K562 (cell line): ENCODE measurements around the gene POLL. TPM values are rescaled to one million over a fixed set of nuclear protein-coding genes. Genes with fewer than 3 reads are reported as not detected.

Experiments
- ATAC-seq: fragments of 200-7000 bp; cut with Tn5 transposase; 3 replicates; pipeline ENCODE4 v1.9.1; 2020; ENCODE audit warnings: moderate library complexity
- BruUV-seq: library from RNA; stranded (reverse); fragments of 400-500 nt; replicated peaks from 2 replicates; lab custom pipeline; 2021; lab: Mats Ljungman, UMichigan
- CTCF ChIA-PET: fragments of 300-600 bp; formaldehyde crosslinking; extraction: SDS; loops from one replicate; lab custom pipeline; 2021; ENCODE audit warnings: low intra/inter-chr PET ratio; lab: Yijun Ruan, JAX
- POLR2A ChIA-PET: fragments of 300-600, 350-650 bp; sonication (Branson Sonifier 250); formaldehyde crosslinking; extraction: SDS; loops from one replicate; lab custom pipeline; 2021; ENCODE audit warnings: antibody characterized with exemption, inconsistent platforms; lab: Yijun Ruan, JAX
- DNase-seq, 4 experiments: peaks; one replicate each; pipeline versions ENCODE4 v3.0.0 to v3.0.0-alpha.2; 2011 to 2018; ENCODE audit warnings: low spot score in 3 of 4, mixed read lengths in 3 of 4; ENCODE audit errors: extremely low read depth in 1 of 4
- FAIRE-seq: peaks from 2 replicates; lab custom pipeline; 2011; peaks lifted over from hg19 to GRCh38; lab: Jason Lieb, UNC
- H2AFZ ChIP-seq: 2 replicates; pipeline ENCODE4 v1.6.0; 2011; ENCODE audit warnings: low read depth, low read length, control low read depth, inconsistent platforms
- H3K27ac ChIP-seq: fragments of 200-600 bp; 3 replicates; pipeline ENCODE4 v1.8.0; 2011; ENCODE audit warnings: low read depth, mild to moderate bottlenecking, control low read depth, inconsistent platforms, low read length, moderate library complexity, mixed read lengths; ENCODE audit errors: extremely low read depth
- H3K27me3 ChIP-seq, 2 experiments: fragments of 300-600 bp in 1 of 2; 2 replicates in 1 of 2; 3 replicates in 1 of 2; pipeline versions ENCODE4 v1.6.0 to v1.8.0; 2011; ENCODE audit warnings: inconsistent platforms in 2 of 2, low read length in 2 of 2, mild to moderate bottlenecking in 1 of 2, mixed read lengths in 1 of 2, moderate library complexity in 1 of 2; ENCODE audit not compliant: control insufficient read depth in 2 of 2, insufficient read depth in 2 of 2
- H3K36me3 ChIP-seq: fragments of 300-600 bp; 3 replicates; pipeline ENCODE4 v1.8.0; 2011; ENCODE audit warnings: mild to moderate bottlenecking, low read length, inconsistent platforms; ENCODE audit not compliant: control insufficient read depth, insufficient read depth
- H3K4me1 ChIP-seq, 2 experiments: fragments of 200-600 bp in 1 of 2; replicated peaks in 1 of 2; 2 replicates in 1 of 2; 3 replicates in 1 of 2; pipeline versions ENCODE4 v1.5.1 to v1.8.0; 2011; ENCODE audit warnings: inconsistent platforms in 2 of 2, low read length in 2 of 2, mild to moderate bottlenecking in 1 of 2, mixed read lengths in 1 of 2, moderate library complexity in 1 of 2; ENCODE audit not compliant: control insufficient read depth in 2 of 2, insufficient read depth in 2 of 2
- H3K4me2 ChIP-seq: 2 replicates; pipeline ENCODE4 v1.6.1; 2011; ENCODE audit warnings: low read length, control low read depth, inconsistent platforms, mixed read lengths; ENCODE audit not compliant: insufficient read depth
- H3K4me3 ChIP-seq: fragments of 200-600 bp; sonication (generic), shearing (Covaris generic); 2 replicates; pipeline ENCODE4 v1.5.1; 2016; ENCODE audit warnings: control low read depth, inconsistent platforms
- H3K79me2 ChIP-seq: fragments of 200-600 bp; 3 replicates; pipeline ENCODE4 v1.8.0; 2011; ENCODE audit warnings: low read length, inconsistent platforms; ENCODE audit not compliant: control insufficient read depth, insufficient read depth
- H3K9ac ChIP-seq, 2 experiments: 2 replicates each; pipeline versions ENCODE4 v1.6.0 to v1.6.1; 2011; ENCODE audit warnings: low read depth in 2 of 2, low read length in 2 of 2, control low read depth in 1 of 2, inconsistent platforms in 1 of 2, mild to moderate bottlenecking in 1 of 2, mixed read lengths in 1 of 2; ENCODE audit not compliant: insufficient read depth in 1 of 2
- H3K9me1 ChIP-seq: one replicate; pipeline ENCODE4 v1.6.0; 2011; ENCODE audit warnings: inconsistent platforms, mild to moderate bottlenecking, low read length, moderate library complexity; ENCODE audit not compliant: control insufficient read depth, insufficient read depth
- H3K9me3 ChIP-seq: replicated peaks from 2 replicates; pipeline ENCODE4 v1.5.1; 2011; ENCODE audit warnings: low read depth, low read length, inconsistent platforms; ENCODE audit not compliant: control insufficient read depth, insufficient read depth
- H4K20me1 ChIP-seq: replicated peaks from 2 replicates; pipeline ENCODE4 v1.6.1; 2011; ENCODE audit warnings: low read length, inconsistent platforms, mixed read lengths; ENCODE audit not compliant: control insufficient read depth, insufficient read depth
- ASH1L ChIP-seq: fragments of 450-650 bp; IDR thresholded peaks from 2 replicates; pipeline ENCODE4 v1.6.1; 2018; ENCODE audit warnings: borderline replicate concordance, mild to moderate bottlenecking, low read depth; ENCODE audit not compliant: partially characterized antibody
- CHD1 ChIP-seq: fragments of 200-600 bp; sonication (generic); IDR thresholded peaks from one replicate; pipeline ENCODE4 v1.6.1; 2012; ENCODE audit warnings: mild to moderate bottlenecking, moderate library complexity, low read length, inconsistent platforms
- GTF2E2 ChIP-seq: fragments of 200-800 bp; sonication (Bioruptor generic); IDR thresholded peaks from 2 replicates; pipeline ENCODE4 v1.6.1; 2016; ENCODE audit warnings: missing genetic modification characterization, missing compliant biosample characterization
- KDM2B ChIP-seq: fragments of 250-450 bp; sonication (Bioruptor Pico); IDR thresholded peaks from 2 replicates; pipeline ENCODE4 v1.8.0; 2021; ENCODE audit warnings: mild to moderate bottlenecking, moderate library complexity
- MEF2A ChIP-seq: IDR thresholded peaks from 2 replicates; pipeline ENCODE4 v1.6.1; 2011; ENCODE audit warnings: low read depth, mild to moderate bottlenecking, low read length, moderate library complexity; ENCODE audit not compliant: control insufficient read depth
- NFRKB ChIP-seq: fragments of 450-650 bp; IDR thresholded peaks from 2 replicates; pipeline ENCODE4 v1.6.1; 2016; ENCODE audit warnings: low read depth
- NR2C1 ChIP-seq, 2 experiments: fragments of 450-650 bp; IDR thresholded peaks; 2 replicates each; pipeline ENCODE4 v1.6.1; 2017; ENCODE audit warnings: mild to moderate bottlenecking in 2 of 2, antibody characterized with exemption in 1 of 2, inconsistent platforms in 1 of 2, missing compliant biosample characterization in 1 of 2, missing genetic modification characterization in 1 of 2
- SIN3B ChIP-seq: fragments of 450-650 bp; IDR thresholded peaks from 2 replicates; pipeline ENCODE4 v1.6.1; 2017; ENCODE audit warnings: low read depth, mild to moderate bottlenecking, moderate library complexity
- SPI1 ChIP-seq: IDR thresholded peaks from 2 replicates; pipeline ENCODE4 v1.6.1; 2011; ENCODE audit warnings: low read depth, low read length, control low read depth, borderline replicate concordance
- TSC22D4 ChIP-seq: fragments of 450-650 bp; IDR thresholded peaks from 2 replicates; pipeline ENCODE4 v1.6.1; 2016; ENCODE audit warnings: missing genetic modification characterization, missing biosample characterization, control low read depth
- ZSCAN29 ChIP-seq: fragments of 450-650 bp; IDR thresholded peaks from 2 replicates; pipeline ENCODE4 v1.6.1; 2017
- WGBS: fragments of 100-300 bp; shearing (Covaris generic); methylation state at CpG from one replicate; pipeline ENCODE4 v1.1.6; 2016; ENCODE audit warnings: low coverage, mixed read lengths; ENCODE audit not compliant: insufficient coverage; ENCODE audit errors: missing lambda C conversion rate; 5-methylcytosine and 5-hydroxymethylcytosine counted together
- in situ Hi-C: fragments of 300-500 bp; cut with MboI; formaldehyde crosslinking; loops from 4 replicates; pipeline ENCODE4 v1.15.0; 2018; ENCODE audit warnings: inconsistent platforms, mixed read lengths
- intact Hi-C: fragments of 100-400 bp; cut with micrococcal nuclease; formaldehyde crosslinking; loops from 2 replicates; pipeline ENCODE4 v1.14.2; 2022
- polyA plus RNA-seq, 8 experiments: library from polyadenylated mRNA; depleted of rRNA in 4 of 8; stranded (reverse) in 5 of 8; unstranded in 3 of 8; fragments of >200 nt; fragmentation: Nextera tagmentation in 2 of 8; fragmentation: Illumina TruSeq in 1 of 8; extraction: Ambion mirVana in 2 of 8; extraction: Trizol in 1 of 8; gene quantifications; 2 replicates each; pipeline versions ENCODE4 v1.2.1 to v1.2.3, GENCODE V29; 2011 to 2014; ENCODE audit warnings: inconsistent platforms in 1 of 8, missing spikeins in 1 of 8
- total RNA-seq, 7 experiments: library from RNA; depleted of rRNA in 6 of 7; stranded (reverse); fragments of >200 nt in 6 of 7; fragmentation: Illumina TruSeq in 2 of 7; extraction: Trizol in 2 of 7; gene quantifications; 2 replicates each; pipeline versions ENCODE4 v1.2.1 to v1.2.3, GENCODE V29; 2011 to 2021; ENCODE audit warnings: low replicate concordance in 1 of 7
- TF ChIP-seq, protein P1 (sequence below), 3 experiments: fragments of 200-800 bp in 1 of 3; fragments of 250-450 bp in 1 of 3; fragments of 450-650 bp in 1 of 3; sonication (Bioruptor Pico) in 1 of 3; sonication (Bioruptor generic) in 1 of 3; formaldehyde crosslinking in 1 of 3; IDR thresholded peaks; 2 replicates each; pipeline versions ENCODE4 v1.6.1 to v1.8.0; 2016 to 2022; ENCODE audit warnings: mild to moderate bottlenecking in 2 of 3, missing genetic modification characterization in 2 of 3, missing compliant biosample characterization in 1 of 3, moderate library complexity in 1 of 3
- TF ChIP-seq, protein P2 (sequence below): fragments of 450-650 bp; formaldehyde crosslinking; IDR thresholded peaks from 2 replicates; pipeline ENCODE4 v1.4.0; 2020; ENCODE audit warnings: mild to moderate bottlenecking, mixed read lengths
- TF ChIP-seq, protein P3 (sequence below): sonication (generic); formaldehyde crosslinking; IDR thresholded peaks from 2 replicates; pipeline ENCODE4 v1.8.1; 2023; ENCODE audit warnings: mild to moderate bottlenecking, missing genetic modification reagents

The POLL gene
- total and polyA plus RNA-seq, 9 of the 15 experiments (the other 6 are each of a cell fraction or from before 2014, with no cell fraction given), result 1.2 to 18.7 (median 10.9) TPM

DNA sequence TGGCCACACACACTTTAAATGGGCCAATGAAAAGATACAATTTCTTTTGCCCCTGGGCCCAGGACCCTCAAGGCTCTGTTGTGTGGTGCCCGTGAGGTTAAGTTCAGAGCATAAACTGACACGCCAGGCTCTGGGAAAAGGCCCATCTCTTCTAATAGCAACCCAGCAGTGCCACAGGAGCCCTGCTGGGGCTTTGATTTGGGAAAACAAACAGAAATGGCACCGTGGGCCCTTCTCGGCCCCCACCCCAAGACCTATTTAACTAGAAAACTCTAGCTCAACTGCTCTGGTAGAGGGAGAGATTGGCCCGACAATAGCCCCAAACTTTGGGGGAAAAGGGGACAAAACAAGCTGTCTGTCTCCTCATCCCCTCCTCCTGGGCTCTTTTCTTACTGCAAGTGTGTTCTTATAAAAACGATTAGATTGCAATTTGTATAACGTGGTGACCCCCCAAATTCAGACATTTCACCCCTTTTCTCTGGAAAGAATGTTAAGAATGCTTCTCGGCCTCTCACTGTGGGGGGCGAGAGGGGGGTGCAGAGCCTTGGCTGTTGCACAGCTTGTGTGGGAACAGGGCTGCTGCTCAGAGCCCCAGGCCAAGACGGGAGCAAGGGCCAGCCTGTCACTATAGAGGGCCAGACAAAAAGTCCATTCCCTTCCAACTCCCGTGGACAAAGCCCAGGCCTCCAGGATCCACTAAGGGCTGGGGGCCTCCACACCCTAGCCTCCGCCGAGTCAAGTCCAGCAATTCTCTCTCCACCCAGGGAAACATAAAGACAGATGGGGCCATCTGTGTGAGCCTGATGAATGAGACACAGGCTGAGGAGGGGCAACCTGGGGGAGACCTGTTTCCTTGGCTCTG, 26.8 kb upstream of the POLL start:
- Histone ChIP-seq H3K4me2 (no peak overlapping the region), H3K79me2 (no peaks in the 10 kb centered on the region), H3K9ac (peak overlapping the region in 1 of 2 experiments; percentile 9; a peak in 2 of 4 replicates), H3K27ac (no peak overlapping the region), H3K4me1 (no peaks in the 10 kb centered on the region; a peak in 2 of 5 replicates), H3K27me3 (no peaks in the 10 kb centered on the region), H3K9me1 (no peaks in the 10 kb centered on the region), H3K4me3 (no peak overlapping the region), H4K20me1 (no peaks in the 10 kb centered on the region), H2AFZ (no peak overlapping the region), H3K9me3 (no peaks in the 10 kb centered on the region), H3K36me3 (no peaks in the 10 kb centered on the region)
- ATAC-seq, result no peak
- no peak for DNase-seq
- ChIA-PET CTCF (no interaction called here), POLR2A (interaction anchor here (1.4 kb wide), 1 partner anchor 18 kb away, joined by 4 read pairs; no protein-coding TSS in a partner anchor)
- no peak for FAIRE-seq
- no TSS peak for BruUV-seq
- in situ Hi-C loops, result no loop called here
- intact Hi-C loops, result no loop called here
- 26% methylated on average over 11 of the region's 13 CpGs for whole genome bisulfite sequencing
- TF ChIP-seq ZSCAN29 (no peak), MEF2A (no peak), SIN3B (no peak), NR2C1 (IDR thresholded peaks at IDR 0.05) (no peak), NR2C1 (tag; IDR thresholded peaks at IDR 0.05) (no peak), KDM2B (CRISPR knock-in tag) (no peak), NFRKB (no peak), SPI1 (no peak), ASH1L (no peak), TSC22D4 (tag) (no peak), GTF2E2 (no peak), CHD1 (no peak)
- TF ChIP-seq, protein P1, sequence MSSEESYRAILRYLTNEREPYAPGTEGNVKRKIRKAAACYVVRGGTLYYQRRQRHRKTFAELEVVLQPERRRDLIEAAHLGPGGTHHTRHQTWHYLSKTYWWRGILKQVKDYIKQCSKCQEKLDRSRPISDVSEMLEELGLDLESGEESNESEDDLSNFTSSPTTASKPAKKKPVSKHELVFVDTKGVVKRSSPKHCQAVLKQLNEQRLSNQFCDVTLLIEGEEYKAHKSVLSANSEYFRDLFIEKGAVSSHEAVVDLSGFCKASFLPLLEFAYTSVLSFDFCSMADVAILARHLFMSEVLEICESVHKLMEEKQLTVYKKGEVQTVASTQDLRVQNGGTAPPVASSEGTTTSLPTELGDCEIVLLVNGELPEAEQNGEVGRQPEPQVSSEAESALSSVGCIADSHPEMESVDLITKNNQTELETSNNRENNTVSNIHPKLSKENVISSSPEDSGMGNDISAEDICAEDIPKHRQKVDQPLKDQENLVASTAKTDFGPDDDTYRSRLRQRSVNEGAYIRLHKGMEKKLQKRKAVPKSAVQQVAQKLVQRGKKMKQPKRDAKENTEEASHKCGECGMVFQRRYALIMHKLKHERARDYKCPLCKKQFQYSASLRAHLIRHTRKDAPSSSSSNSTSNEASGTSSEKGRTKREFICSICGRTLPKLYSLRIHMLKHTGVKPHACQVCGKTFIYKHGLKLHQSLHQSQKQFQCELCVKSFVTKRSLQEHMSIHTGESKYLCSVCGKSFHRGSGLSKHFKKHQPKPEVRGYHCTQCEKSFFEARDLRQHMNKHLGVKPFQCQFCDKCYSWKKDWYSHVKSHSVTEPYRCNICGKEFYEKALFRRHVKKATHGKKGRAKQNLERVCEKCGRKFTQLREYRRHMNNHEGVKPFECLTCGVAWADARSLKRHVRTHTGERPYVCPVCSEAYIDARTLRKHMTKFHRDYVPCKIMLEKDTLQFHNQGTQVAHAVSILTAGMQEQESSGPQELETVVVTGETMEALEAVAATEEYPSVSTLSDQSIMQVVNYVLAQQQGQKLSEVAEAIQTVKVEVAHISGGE (CRISPR knock-in tag; IDR thresholded peaks at IDR 0.05), result no peak
- TF ChIP-seq, protein P2, sequence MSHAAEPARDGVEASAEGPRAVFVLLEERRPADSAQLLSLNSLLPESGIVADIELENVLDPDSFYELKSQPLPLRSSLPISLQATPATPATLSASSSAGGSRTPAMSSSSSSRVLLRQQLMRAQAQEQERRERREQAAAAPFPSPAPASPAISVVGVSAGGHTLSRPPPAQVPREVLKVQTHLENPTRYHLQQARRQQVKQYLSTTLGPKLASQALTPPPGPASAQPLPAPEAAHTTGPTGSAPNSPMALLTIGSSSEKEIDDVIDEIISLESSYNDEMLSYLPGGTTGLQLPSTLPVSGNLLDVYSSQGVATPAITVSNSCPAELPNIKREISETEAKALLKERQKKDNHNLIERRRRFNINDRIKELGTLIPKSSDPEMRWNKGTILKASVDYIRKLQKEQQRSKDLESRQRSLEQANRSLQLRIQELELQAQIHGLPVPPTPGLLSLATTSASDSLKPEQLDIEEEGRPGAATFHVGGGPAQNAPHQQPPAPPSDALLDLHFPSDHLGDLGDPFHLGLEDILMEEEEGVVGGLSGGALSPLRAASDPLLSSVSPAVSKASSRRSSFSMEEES (CRISPR knock-in tag), result no peak
- TF ChIP-seq, protein P3, sequence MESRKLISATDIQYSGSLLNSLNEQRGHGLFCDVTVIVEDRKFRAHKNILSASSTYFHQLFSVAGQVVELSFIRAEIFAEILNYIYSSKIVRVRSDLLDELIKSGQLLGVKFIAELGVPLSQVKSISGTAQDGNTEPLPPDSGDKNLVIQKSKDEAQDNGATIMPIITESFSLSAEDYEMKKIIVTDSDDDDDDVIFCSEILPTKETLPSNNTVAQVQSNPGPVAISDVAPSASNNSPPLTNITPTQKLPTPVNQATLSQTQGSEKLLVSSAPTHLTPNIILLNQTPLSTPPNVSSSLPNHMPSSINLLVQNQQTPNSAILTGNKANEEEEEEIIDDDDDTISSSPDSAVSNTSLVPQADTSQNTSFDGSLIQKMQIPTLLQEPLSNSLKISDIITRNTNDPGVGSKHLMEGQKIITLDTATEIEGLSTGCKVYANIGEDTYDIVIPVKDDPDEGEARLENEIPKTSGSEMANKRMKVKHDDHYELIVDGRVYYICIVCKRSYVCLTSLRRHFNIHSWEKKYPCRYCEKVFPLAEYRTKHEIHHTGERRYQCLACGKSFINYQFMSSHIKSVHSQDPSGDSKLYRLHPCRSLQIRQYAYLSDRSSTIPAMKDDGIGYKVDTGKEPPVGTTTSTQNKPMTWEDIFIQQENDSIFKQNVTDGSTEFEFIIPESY (CRISPR knock-in tag), result no peak
